ENCODE data around the gene WDFY2. TPM values are rescaled to one million over a fixed set of nuclear protein-coding genes. Genes with fewer than 3 reads are reported as not detected.

WDFY2 gene
- total RNA-seq, 1 donor from 2014 or later, result 16.2 TPM

- no peaks in the 10 kb centered on the region for H3K4me1 ChIP-seq (ENCODE audit: insufficient read depth, low read length)
- H3K4me3 Mint-ChIP-seq (ENCODE audit: unreplicated experiment), result no peak overlapping the region
- TF ChIP-seq CTCF (IDR thresholded peaks at IDR 0.05; ENCODE audit: insufficient read depth, low read depth, low read length) (no peak), EZH2 (IDR thresholded peaks at IDR 0.05; ENCODE audit: insufficient read depth, low read length) (no peak)
- H3K4me3 ChIP-seq (ENCODE audit: insufficient read depth, low read depth, low read length), result no peak overlapping the region
- DNase-seq (ENCODE audit: low read depth), result no peak
- H3K27me3 ChIP-seq (ENCODE audit: insufficient read depth, low read length), result no peaks in the 10 kb centered on the region
- H3K79me2 ChIP-seq (ENCODE audit: insufficient read depth, low read length), result peaks cover 94% of the 10 kb centered on the region
- peaks cover 3% of the 10 kb centered on the region for H3K36me3 ChIP-seq (ENCODE audit: insufficient read depth, low read length)
- H3K36me3 Mint-ChIP-seq (ENCODE audit: low read depth, unreplicated experiment), result no peaks in the 10 kb centered on the region
- H3K9me3 Mint-ChIP-seq (ENCODE audit: unreplicated experiment), result no peaks in the 10 kb centered on the region
- no peak overlapping the region for H3K4me2 ChIP-seq (ENCODE audit: low read length)
- H3K27ac ChIP-seq (ENCODE audit: low read depth, low read length), result no peak overlapping the region
- H3K9ac ChIP-seq (ENCODE audit: low read length), result no peak overlapping the region
- no peak for FAIRE-seq
- H3K27me3 Mint-ChIP-seq (ENCODE audit: low read depth, unreplicated experiment), result no peaks in the 10 kb centered on the region
- no peaks in the 10 kb centered on the region for H3K9me3 ChIP-seq (ENCODE audit: insufficient read depth, low read depth, low read length)
- no peak overlapping the region for H3K27ac Mint-ChIP-seq (ENCODE audit: unreplicated experiment)
- peaks cover 34% of the 10 kb centered on the region for H4K20me1 ChIP-seq (ENCODE audit: insufficient read depth, low read length)
- peaks cover 20% of the 10 kb centered on the region for H3K4me1 Mint-ChIP-seq (ENCODE audit: low read depth, unreplicated experiment)
- H2AFZ ChIP-seq (ENCODE audit: low read depth, low read length), result no peak overlapping the region
These were observed 15.3 kb downstream of the WDFY2 start for GRCh38 chr13:51599444-51600176.

- FAIRE-seq, result no peak
- Histone ChIP-seq H3K4me2 (ENCODE audit: low read length) (no peak overlapping the region), H3K9ac (ENCODE audit: low read length) (no peak overlapping the region)
These were observed 16.4 kb downstream of the WDFY2 start for GRCh38 chr13:51600703-51601102.

More at GRCh38 chr13:51600703-51601102, 16.4 kb downstream of the WDFY2 start:
- Mint-ChIP-seq H3K4me1 (ENCODE audit: low read depth, unreplicated experiment) (peaks cover 21% of the 10 kb centered on the region), H3K27ac (ENCODE audit: unreplicated experiment) (peak overlapping the region; percentile 9), H3K9me3 (ENCODE audit: unreplicated experiment) (no peaks in the 10 kb centered on the region), H3K4me3 (ENCODE audit: unreplicated experiment) (no peak overlapping the region), H3K27me3 (ENCODE audit: low read depth, unreplicated experiment) (no peaks in the 10 kb centered on the region), H3K36me3 (ENCODE audit: low read depth, unreplicated experiment) (peaks cover 3% of the 10 kb centered on the region)
- TF ChIP-seq EZH2 (IDR thresholded peaks at IDR 0.05; ENCODE audit: insufficient read depth, low read length) (no peak), CTCF (IDR thresholded peaks at IDR 0.05; ENCODE audit: insufficient read depth, low read depth, low read length) (no peak)
- H3K4me3 ChIP-seq (ENCODE audit: insufficient read depth, low read depth, low read length), result no peak overlapping the region
- no peak overlapping the region for H2AFZ ChIP-seq (ENCODE audit: low read depth, low read length)
- H3K27ac ChIP-seq (ENCODE audit: low read depth, low read length), result no peak overlapping the region
- no peak for DNase-seq (ENCODE audit: low read depth)
- peaks cover 94% of the 10 kb centered on the region for H3K79me2 ChIP-seq (ENCODE audit: insufficient read depth, low read length)
- no peaks in the 10 kb centered on the region for H3K27me3 ChIP-seq (ENCODE audit: insufficient read depth, low read length)
- peaks cover 25% of the 10 kb centered on the region for H4K20me1 ChIP-seq (ENCODE audit: insufficient read depth, low read length)
- no peaks in the 10 kb centered on the region for H3K9me3 ChIP-seq (ENCODE audit: insufficient read depth, low read depth, low read length)
- peaks cover 3% of the 10 kb centered on the region for H3K36me3 ChIP-seq (ENCODE audit: insufficient read depth, low read length)
- H3K4me1 ChIP-seq (ENCODE audit: insufficient read depth, low read length), result no peaks in the 10 kb centered on the region
